Measurements from ENCODE around the gene ANKMY2. TPM values are rescaled to one million over a fixed set of nuclear protein-coding genes. Genes with fewer than 3 reads are reported as not detected.

The ANKMY2 gene
- polyA plus RNA-seq, 3 donors: 4.8 to 7.5 (median 7.0) TPM

DNA sequence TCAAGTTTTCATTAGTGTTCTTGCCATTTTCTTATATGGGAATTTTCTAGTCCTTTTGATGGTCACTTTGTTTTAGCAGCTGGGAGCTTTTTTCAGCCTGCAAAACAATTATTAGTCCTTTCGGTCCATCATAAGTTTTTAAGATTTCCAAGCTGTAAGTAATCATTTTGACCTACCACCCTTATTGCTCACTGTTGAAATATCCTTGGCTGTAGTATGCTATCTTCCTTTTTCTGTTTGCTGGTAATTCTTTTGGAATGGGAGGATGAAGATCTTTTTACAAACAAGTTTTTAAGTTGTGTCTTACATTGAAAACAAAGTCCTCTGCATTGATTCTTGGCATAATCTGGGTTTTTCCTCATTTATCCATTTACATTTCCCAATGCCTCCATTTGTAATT, 24.5 kb upstream of the ANKMY2 start:
- Histone ChIP-seq H2AFZ (ENCODE audit: insufficient read depth, low read depth, low read length, poor library complexity, severe bottlenecking) (no peak overlapping the region), H3K4me3 (replicated peaks in 1 of 3; ENCODE audit: low read depth in 2 of 3, low read length in 3 of 3) (no peak overlapping the region), H3K27ac (ENCODE audit: low read depth in 1 of 2, low read length in 2 of 2) (no peak overlapping the region), H3K9ac (ENCODE audit: insufficient read depth, low read length, poor library complexity, severe bottlenecking) (no peak overlapping the region), H3K9me3 (replicated peaks in 1 of 2; ENCODE audit: control insufficient read depth in 1 of 2, insufficient read depth in 1 of 2, low read length in 2 of 2) (no peaks in the 10 kb centered on the region), H3K4me2 (replicated peaks; ENCODE audit: extremely low read depth, low read length, poor library complexity, severe bottlenecking) (no peak overlapping the region), H3K79me2 (ENCODE audit: insufficient read depth, low read length) (peaks cover 27% of the 10 kb centered on the region), H3K4me1 (ENCODE audit: control insufficient read depth in 1 of 2, insufficient read depth in 2 of 2, low read length in 2 of 2) (peaks cover 15 to 16% of the 10 kb centered on the region in 2 donors), H3K27me3 (ENCODE audit: control insufficient read depth in 2 of 2, insufficient read depth in 2 of 2, low read length in 2 of 2) (no peaks in the 10 kb centered on the region), H3K36me3 (replicated peaks in 1 of 2; ENCODE audit: control insufficient read depth in 1 of 2, insufficient read depth in 2 of 2, low read length in 2 of 2) (peaks cover 17 to 20% of the 10 kb centered on the region in 2 donors), H4K20me1 (ENCODE audit: insufficient read depth, low read length) (no peaks in the 10 kb centered on the region)
- H3K9me3 Mint-ChIP-seq: peaks cover 0 to 3% (median 0%) of the 10 kb centered on the region in 7 donors
- intact Hi-C loops (cut with micrococcal nuclease): no loop called here
- TF ChIP-seq, protein P1, sequence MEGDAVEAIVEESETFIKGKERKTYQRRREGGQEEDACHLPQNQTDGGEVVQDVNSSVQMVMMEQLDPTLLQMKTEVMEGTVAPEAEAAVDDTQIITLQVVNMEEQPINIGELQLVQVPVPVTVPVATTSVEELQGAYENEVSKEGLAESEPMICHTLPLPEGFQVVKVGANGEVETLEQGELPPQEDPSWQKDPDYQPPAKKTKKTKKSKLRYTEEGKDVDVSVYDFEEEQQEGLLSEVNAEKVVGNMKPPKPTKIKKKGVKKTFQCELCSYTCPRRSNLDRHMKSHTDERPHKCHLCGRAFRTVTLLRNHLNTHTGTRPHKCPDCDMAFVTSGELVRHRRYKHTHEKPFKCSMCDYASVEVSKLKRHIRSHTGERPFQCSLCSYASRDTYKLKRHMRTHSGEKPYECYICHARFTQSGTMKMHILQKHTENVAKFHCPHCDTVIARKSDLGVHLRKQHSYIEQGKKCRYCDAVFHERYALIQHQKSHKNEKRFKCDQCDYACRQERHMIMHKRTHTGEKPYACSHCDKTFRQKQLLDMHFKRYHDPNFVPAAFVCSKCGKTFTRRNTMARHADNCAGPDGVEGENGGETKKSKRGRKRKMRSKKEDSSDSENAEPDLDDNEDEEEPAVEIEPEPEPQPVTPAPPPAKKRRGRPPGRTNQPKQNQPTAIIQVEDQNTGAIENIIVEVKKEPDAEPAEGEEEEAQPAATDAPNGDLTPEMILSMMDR (IDR thresholded peaks at IDR 0.05): no peak
- H3K4me1 Mint-ChIP-seq: peaks cover 20% of the 10 kb centered on the region
- no peak overlapping the region for H3K4me3 Mint-ChIP-seq
- no peak for DNase-seq
- no peaks in the 10 kb centered on the region for H3K27me3 Mint-ChIP-seq (ENCODE audit: low read depth in 3 of 3)
- no CpG with 5 or more reads among the region's 1 CpG for WGBS (ENCODE audit: insufficient coverage)
- peaks cover 25 to 42% of the 10 kb centered on the region in 2 donors for H3K36me3 Mint-ChIP-seq
- peak overlapping the region in 1 of 7 donors; percentile 23 for H3K27ac Mint-ChIP-seq

DNA sequence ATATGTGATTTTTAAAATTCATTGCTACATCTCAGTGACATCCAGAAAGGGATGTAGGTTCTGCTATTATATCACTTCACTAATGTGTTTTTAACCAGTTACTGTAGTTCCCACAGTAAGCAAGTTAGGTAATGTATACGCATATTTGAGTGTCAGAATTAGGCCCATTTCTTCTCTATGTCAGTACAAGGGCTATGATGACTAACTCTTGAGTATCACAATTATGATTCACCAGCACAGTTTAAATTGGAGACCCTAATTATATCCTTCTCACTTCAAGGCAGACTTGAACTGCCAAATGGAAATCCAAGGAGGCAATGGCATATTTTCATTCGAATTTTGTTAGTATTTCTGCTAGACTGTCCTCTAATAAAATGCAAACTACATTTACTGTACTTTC, 24.0 kb upstream of the ANKMY2 start:
- Histone ChIP-seq H3K9me3 (replicated peaks in 1 of 2; ENCODE audit: control insufficient read depth in 1 of 2, insufficient read depth in 1 of 2, low read length in 2 of 2) (no peaks in the 10 kb centered on the region), H3K36me3 (replicated peaks in 1 of 2; ENCODE audit: control insufficient read depth in 1 of 2, insufficient read depth in 2 of 2, low read length in 2 of 2) (peaks cover 13 to 16% of the 10 kb centered on the region in 2 donors), H3K27ac (ENCODE audit: low read depth in 1 of 2, low read length in 2 of 2) (no peak overlapping the region), H3K79me2 (ENCODE audit: insufficient read depth, low read length) (peaks cover 27% of the 10 kb centered on the region), H3K4me3 (replicated peaks in 1 of 3; ENCODE audit: low read depth in 2 of 3, low read length in 3 of 3) (no peak overlapping the region), H3K27me3 (ENCODE audit: control insufficient read depth in 2 of 2, insufficient read depth in 2 of 2, low read length in 2 of 2) (no peaks in the 10 kb centered on the region), H3K4me2 (replicated peaks; ENCODE audit: extremely low read depth, low read length, poor library complexity, severe bottlenecking) (no peak overlapping the region), H3K9ac (ENCODE audit: insufficient read depth, low read length, poor library complexity, severe bottlenecking) (no peak overlapping the region), H3K4me1 (ENCODE audit: control insufficient read depth in 1 of 2, insufficient read depth in 2 of 2, low read length in 2 of 2) (peaks cover 15 to 16% of the 10 kb centered on the region in 2 donors), H4K20me1 (ENCODE audit: insufficient read depth, low read length) (no peaks in the 10 kb centered on the region), H2AFZ (ENCODE audit: insufficient read depth, low read depth, low read length, poor library complexity, severe bottlenecking) (no peak overlapping the region)
- peak overlapping the region in 1 of 7 donors; percentile 57 for H3K27ac Mint-ChIP-seq
- peak in 2 of 3 donors; percentile 5 to 11 for DNase-seq
- intact Hi-C loops (cut with micrococcal nuclease): no loop called here
- no CpG with 5 or more reads among the region's 2 CpGs for WGBS (ENCODE audit: insufficient coverage)
- H3K36me3 Mint-ChIP-seq: peaks cover 25 to 41% of the 10 kb centered on the region in 2 donors
- TF ChIP-seq, protein P1 (IDR thresholded peaks at IDR 0.05): no peak
- no peaks in the 10 kb centered on the region for H3K27me3 Mint-ChIP-seq (ENCODE audit: low read depth in 3 of 3)
- H3K4me3 Mint-ChIP-seq: no peak overlapping the region
- H3K9me3 Mint-ChIP-seq: peaks cover 0 to 3% (median 0%) of the 10 kb centered on the region in 7 donors
- peaks cover 20% of the 10 kb centered on the region for H3K4me1 Mint-ChIP-seq
